ENCODE data around the gene BEST1.

DNA sequence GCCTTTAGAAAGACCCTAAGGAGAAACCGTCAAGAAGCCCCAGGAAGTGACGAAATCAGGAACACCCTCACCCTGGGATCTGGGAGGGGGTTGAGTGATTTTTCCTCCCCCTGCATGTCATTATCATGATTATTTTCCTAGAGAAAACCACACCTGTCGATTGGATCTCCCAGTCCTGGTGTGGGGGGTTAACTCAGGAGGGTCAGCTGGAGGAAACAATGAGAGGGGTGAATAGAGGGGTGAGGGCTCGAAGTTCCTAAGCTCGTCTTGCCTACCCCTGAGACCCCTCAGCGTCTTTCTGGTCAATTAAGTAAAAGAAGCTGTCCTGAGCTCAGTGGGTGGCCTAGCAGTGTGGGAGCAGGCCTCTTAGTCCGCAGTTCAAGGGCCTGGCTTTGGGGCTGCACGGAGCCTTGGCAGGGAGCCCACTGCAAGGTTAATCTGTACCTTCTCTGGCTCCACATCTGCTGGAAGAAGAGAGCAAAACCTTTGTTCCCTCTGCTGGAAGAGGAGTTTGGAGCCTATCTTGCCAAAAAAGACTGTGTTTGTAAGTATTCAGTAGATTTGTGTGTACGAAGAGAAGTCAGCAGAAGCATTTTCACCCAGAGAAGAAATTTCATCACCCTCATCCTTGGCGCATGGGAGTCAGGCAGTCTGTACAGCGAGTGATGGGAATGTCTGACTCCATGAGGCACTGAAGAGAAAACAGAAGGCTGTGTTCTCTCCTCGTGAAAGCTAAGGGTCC lies 51.5 kb downstream of the BEST1 start:
- TF ChIP-seq, protein P1, sequence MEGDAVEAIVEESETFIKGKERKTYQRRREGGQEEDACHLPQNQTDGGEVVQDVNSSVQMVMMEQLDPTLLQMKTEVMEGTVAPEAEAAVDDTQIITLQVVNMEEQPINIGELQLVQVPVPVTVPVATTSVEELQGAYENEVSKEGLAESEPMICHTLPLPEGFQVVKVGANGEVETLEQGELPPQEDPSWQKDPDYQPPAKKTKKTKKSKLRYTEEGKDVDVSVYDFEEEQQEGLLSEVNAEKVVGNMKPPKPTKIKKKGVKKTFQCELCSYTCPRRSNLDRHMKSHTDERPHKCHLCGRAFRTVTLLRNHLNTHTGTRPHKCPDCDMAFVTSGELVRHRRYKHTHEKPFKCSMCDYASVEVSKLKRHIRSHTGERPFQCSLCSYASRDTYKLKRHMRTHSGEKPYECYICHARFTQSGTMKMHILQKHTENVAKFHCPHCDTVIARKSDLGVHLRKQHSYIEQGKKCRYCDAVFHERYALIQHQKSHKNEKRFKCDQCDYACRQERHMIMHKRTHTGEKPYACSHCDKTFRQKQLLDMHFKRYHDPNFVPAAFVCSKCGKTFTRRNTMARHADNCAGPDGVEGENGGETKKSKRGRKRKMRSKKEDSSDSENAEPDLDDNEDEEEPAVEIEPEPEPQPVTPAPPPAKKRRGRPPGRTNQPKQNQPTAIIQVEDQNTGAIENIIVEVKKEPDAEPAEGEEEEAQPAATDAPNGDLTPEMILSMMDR (conservative IDR thresholded peaks at IDR 0.05), result no peak
- no peak for TF ChIP-seq ZFX (IDR thresholded peaks at IDR 0.05)

All from C4-2B (cell line).